B cell (primary cell): Measurements from ENCODE around the gene PCLO. TPM values are rescaled to one million over a fixed set of nuclear protein-coding genes. Genes with fewer than 3 reads are reported as not detected.

Source experiments
- ATAC-seq: fragments of 200-7000 bp; cut with Tn5 transposase; one replicate; pipeline ENCODE4 v1.10.0; 2021; ENCODE audit warnings: low read depth, mild to moderate bottlenecking, moderate number of reproducible peaks, moderate library complexity
- CTCF ChIA-PET: fragments of 350-600 bp; sonication (Branson Sonifier 250); formaldehyde crosslinking; loops from one replicate; lab custom pipeline; 2021; ENCODE audit warnings: antibody characterized with exemption, inconsistent platforms; lab: Charles Lee
- POLR2A ChIA-PET: fragments of 350-600 bp; sonication (Branson Sonifier 250); formaldehyde crosslinking; loops from one replicate; lab custom pipeline; 2021; ENCODE audit warnings: antibody characterized with exemption; lab: Charles Lee
- DNase-seq: peaks from one replicate; pipeline ENCODE4 v3.0.0; 2013
- H2AFZ ChIP-seq: 2 replicates; pipeline ENCODE4 v1.6.1; 2012; ENCODE audit warnings: mild to moderate bottlenecking, low read depth, low read length; ENCODE audit not compliant: insufficient read depth, poor library complexity, severe bottlenecking
- H3K27ac ChIP-seq, 2 donors: 1 replicate in 1 of 2; 2 replicates in 1 of 2; pipeline ENCODE4 v1.5.1; 2012 to 2013; ENCODE audit warnings: low read length in 2 of 2, mild to moderate bottlenecking in 2 of 2, moderate library complexity in 1 of 2
- H3K27me3 ChIP-seq, 4 experiments: fragments of 200-600 bp in 1 of 4; sonication (generic) in 1 of 4; replicated peaks in 1 of 4; 1 replicate in 2 of 4; 2 replicates in 2 of 4; pipeline versions ENCODE4 v1.6.1 to v1.7.0; 2013 to 2016; ENCODE audit warnings: low read length in 3 of 4, mild to moderate bottlenecking in 2 of 4, mixed read lengths in 1 of 4, moderate library complexity in 1 of 4; ENCODE audit not compliant: insufficient read depth in 4 of 4, control insufficient read depth in 3 of 4; ENCODE audit errors: control extremely low read depth in 1 of 4
- H3K36me3 ChIP-seq, 2 experiments: replicated peaks in 1 of 2; 1 replicate in 1 of 2; 2 replicates in 1 of 2; pipeline versions ENCODE4 v1.6.1 to v1.7.1; 2013; ENCODE audit warnings: low read length in 1 of 2; ENCODE audit not compliant: insufficient read depth in 2 of 2, control insufficient read depth in 1 of 2; ENCODE audit errors: control extremely low read depth in 1 of 2, extremely low read depth in 1 of 2
- H3K4me1 ChIP-seq, 2 donors: fragments of 200-600 bp in 1 of 2; sonication (generic) in 1 of 2; 1 replicate in 1 of 2; 2 replicates in 1 of 2; pipeline versions ENCODE4 v1.5.1 to v1.6.1; 2013 to 2017; ENCODE audit warnings: low read length in 2 of 2; ENCODE audit not compliant: control insufficient read depth in 2 of 2, insufficient read depth in 2 of 2
- H3K4me2 ChIP-seq: replicated peaks from 2 replicates; pipeline ENCODE3; 2012; ENCODE audit warnings: mild to moderate bottlenecking, low read depth, low read length; ENCODE audit not compliant: poor library complexity, severe bottlenecking
- H3K4me3 ChIP-seq, 5 experiments: fragments of 200-600 bp in 1 of 5; sonication (generic) in 1 of 5; 1 replicate in 3 of 5; 2 replicates in 2 of 5; pipeline versions ENCODE4 v1.5.1 to v1.7.0; 2011 to 2016; ENCODE audit warnings: low read length in 4 of 5, mild to moderate bottlenecking in 4 of 5, low read depth in 2 of 5, control low read depth in 1 of 5, moderate library complexity in 1 of 5; ENCODE audit not compliant: insufficient read depth in 1 of 5; ENCODE audit errors: control extremely low read depth in 1 of 5, extremely low read depth in 1 of 5
- H3K79me2 ChIP-seq: fragments of 200-600 bp; sonication (generic); one replicate; pipeline ENCODE4 v1.6.0; 2016; ENCODE audit warnings: low read length; ENCODE audit not compliant: control insufficient read depth, insufficient read depth
- H3K9ac ChIP-seq: fragments of 200-600 bp; sonication (generic); 2 replicates; pipeline ENCODE4 v1.6.1; 2017; ENCODE audit warnings: mild to moderate bottlenecking, low read length, moderate library complexity
- H3K9me3 ChIP-seq, 3 donors: one replicate each; pipeline versions ENCODE4 v1.6.1 to v1.7.1; 2013; ENCODE audit warnings: low read length in 2 of 3; ENCODE audit not compliant: control insufficient read depth in 2 of 3, insufficient read depth in 1 of 3; ENCODE audit errors: control extremely low read depth in 1 of 3
- H4K20me1 ChIP-seq: 2 replicates; pipeline ENCODE4 v1.6.0; 2012; ENCODE audit warnings: mild to moderate bottlenecking, low read length; ENCODE audit not compliant: insufficient read depth, control insufficient read depth, poor library complexity, severe bottlenecking
- H3K27ac Mint-ChIP-seq: one replicate; pipeline ENCODE4 v1.8.0; 2021; ENCODE audit warnings: mixed read lengths
- H3K27me3 Mint-ChIP-seq: one replicate; pipeline ENCODE4 v1.8.0; 2021; ENCODE audit warnings: mixed read lengths
- H3K4me1 Mint-ChIP-seq: one replicate; pipeline ENCODE4 v1.8.0; 2021; ENCODE audit warnings: mixed read lengths
- H3K4me3 Mint-ChIP-seq: one replicate; pipeline ENCODE4 v1.8.0; 2021; ENCODE audit warnings: mixed read lengths
- H3K9me3 Mint-ChIP-seq: one replicate; pipeline ENCODE4 v1.8.0; 2022; ENCODE audit warnings: mixed read lengths; ENCODE audit not compliant: insufficient read depth
- CTCF ChIP-seq: fragments of 200-600 bp; IDR thresholded peaks from one replicate; pipeline ENCODE4 v1.8.0; 2022; ENCODE audit warnings: antibody characterized with exemption, mild to moderate bottlenecking
- EZH2 ChIP-seq: IDR thresholded peaks from 2 replicates; pipeline ENCODE4 v1.6.1; 2012; ENCODE audit warnings: borderline replicate concordance, low read depth, mild to moderate bottlenecking, moderate library complexity, low read length; ENCODE audit not compliant: insufficient read depth, poor library complexity, severe bottlenecking
- WGBS: methylation state at CpG from one replicate; pipeline ENCODE4 v1.1.5; 2013; ENCODE audit warnings: missing lambda C conversion rate; ENCODE audit not compliant: insufficient coverage; 5-methylcytosine and 5-hydroxymethylcytosine counted together
- intact Hi-C: fragments of 100-400 bp; cut with micrococcal nuclease; formaldehyde crosslinking; loops from one replicate; pipeline ENCODE4 v1.10.0; 2022
- polyA plus RNA-seq: library from polyadenylated mRNA; depleted of rRNA; stranded (reverse); fragments of >200 nt; gene quantifications from 2 replicates; pipeline ENCODE4 v1.2.3, GENCODE V29; 2012
- total RNA-seq, 2 donors: library from RNA; stranded (reverse); fragments of 120-200 nt in 1 of 2; gene quantifications; 1 replicate in 1 of 2; 2 replicates in 1 of 2; pipeline versions ENCODE4 v1.2.3 to v1.2.4, GENCODE V29; 2013 to 2022

Gene PCLO
- total and polyA plus RNA-seq, 2 donors (not counting 1 experiment from before 2014, with no cell fraction given) = 0.01 to 0.32 TPM

GRCh38 chr7:82950436-82950835 is 212.2 kb downstream of the PCLO start:
- Histone ChIP-seq H3K4me2 (no peak overlapping the region), H3K79me2 (no peaks in the 10 kb centered on the region), H4K20me1 (no peaks in the 10 kb centered on the region), H3K4me3 (no peak overlapping the region), H3K4me1 (no peaks in the 10 kb centered on the region), H2AFZ (no peak overlapping the region), H3K9ac (no peak overlapping the region), H3K27ac (no peak overlapping the region), H3K27me3 (no peaks in the 10 kb centered on the region), H3K36me3 (no peaks in the 10 kb centered on the region), H3K9me3 (no peaks in the 10 kb centered on the region)
- no peak overlapping the region for H3K4me3 Mint-ChIP-seq
- H3K9me3 Mint-ChIP-seq = no peaks in the 10 kb centered on the region
- DNase-seq = no peak
- ATAC-seq = no peak
- H3K27me3 Mint-ChIP-seq = no peaks in the 10 kb centered on the region
- 89% methylated on average over 4 of the region's 4 CpGs for WGBS
- H3K4me1 Mint-ChIP-seq = no peaks in the 10 kb centered on the region
- TF ChIP-seq CTCF = no peak
- no peak for TF ChIP-seq EZH2
- ChIA-PET POLR2A (no interaction called here), CTCF (no interaction called here)
- intact Hi-C loops = no loop called here
- no peak overlapping the region for H3K27ac Mint-ChIP-seq

- H4K20me1 ChIP-seq = no peaks in the 10 kb centered on the region
- intact Hi-C loops = no loop called here
- H3K4me2 ChIP-seq = no peak overlapping the region
- Mint-ChIP-seq H3K27me3 (no peaks in the 10 kb centered on the region), H3K27ac (no peak overlapping the region), H3K9me3 (peaks cover 2% of the 10 kb centered on the region), H3K4me3 (no peak overlapping the region), H3K4me1 (no peaks in the 10 kb centered on the region)
- H3K9me3 ChIP-seq = no peaks in the 10 kb centered on the region
- ChIA-PET POLR2A (no interaction called here), CTCF (no interaction called here)
- TF ChIP-seq EZH2 (no peak), CTCF (no peak)
- no peaks in the 10 kb centered on the region for H3K4me1 ChIP-seq
- no peak overlapping the region for H3K4me3 ChIP-seq
- no peaks in the 10 kb centered on the region for H3K36me3 ChIP-seq
- H3K27me3 ChIP-seq = no peaks in the 10 kb centered on the region
- DNase-seq = no peak
- no peak overlapping the region for H3K27ac ChIP-seq
- H2AFZ ChIP-seq = no peak overlapping the region
- no CpG with 5 or more reads among the region's 3 CpGs for WGBS
- H3K79me2 ChIP-seq = no peaks in the 10 kb centered on the region
- ATAC-seq = no peak
- no peak overlapping the region for H3K9ac ChIP-seq
Measured at GRCh38 chr7:82945480-82945879, 217.2 kb downstream of the PCLO start.
